HTERT RPE-1 (cell line): ENCODE results near the gene OR10G7.
"Not testable (repeated sequence)": the region's sequence is repeated elsewhere in the genome, so short reads cannot be mapped to it uniquely, and the experiment has no call there.

Experiments
- in situ Hi-C: fragments of 300-500 bp; cut with MboI; formaldehyde crosslinking; loops from 4 replicates; pipeline ENCODE4 v1.14.3; 2020; ENCODE audit warnings: low sequenced_read_pairs

The OR10G7 gene

GRCh38 chr11:124043420-124043819 is 2.3 kb upstream of the OR10G7 start:
- in situ Hi-C loops: no loop called here

- in situ Hi-C loops: no loop called here
Measured at GRCh38 chr11:124039557-124039956, 1.6 kb downstream of the OR10G7 start.

GRCh38 chr11:124036666-124037065 is 4.5 kb downstream of the OR10G7 start:
- in situ Hi-C loops: no loop called here

GRCh38 chr11:124026498-124026897 is 14.6 kb downstream of the OR10G7 start, which contains the start of gene OR10G8:
OR10G8 (plus strand) TSS chr11:124026798; CDS start chr11:124029623, 2,825 bp downstream.
- in situ Hi-C loops: no loop called here

GRCh38 chr11:124015837-124016236 is 25.3 kb downstream of the OR10G7 start:
- in situ Hi-C loops: not testable (repeated sequence)

- in situ Hi-C loops: no loop called here
Measured at GRCh38 chr11:124012697-124013096, 28.4 kb downstream of the OR10G7 start, which contains the start of gene OR10G4. OR10G4 (plus strand) TSS chr11:124012997; CDS start chr11:124015575, 2,578 bp downstream.

GRCh38 chr11:123995119-123995518 is 46.0 kb downstream of the OR10G7 start, which contains the start of gene OR10G6:
OR10G6 (minus strand) TSS chr11:123995161; CDS start chr11:123995161, 0 bp downstream.
- in situ Hi-C loops: no loop called here
